Muscle layer of colon (tissue), 2 donors: Measurements from ENCODE around the gene SRSF12.

Experiments
- H3K27ac ChIP-seq: one replicate; pipeline ENCODE4 v1.7.0; 2013; ENCODE audit warnings: low read depth, mild to moderate bottlenecking, low read length, moderate library complexity
- H3K27me3 ChIP-seq, 2 donors: one replicate each; pipeline ENCODE4 v1.7.0; 2013; ENCODE audit warnings: low read length in 2 of 2, mild to moderate bottlenecking in 2 of 2; ENCODE audit not compliant: insufficient read depth in 2 of 2, control insufficient read depth in 1 of 2
- H3K36me3 ChIP-seq: one replicate; pipeline ENCODE4 v1.7.0; 2013; ENCODE audit warnings: mild to moderate bottlenecking, low read length; ENCODE audit not compliant: insufficient read depth
- H3K4me1 ChIP-seq: one replicate; pipeline ENCODE4 v1.7.0; 2013; ENCODE audit warnings: mild to moderate bottlenecking, low read length; ENCODE audit not compliant: insufficient read depth
- H3K4me3 ChIP-seq, 2 donors: one replicate each; pipeline ENCODE4 v1.7.0; 2013; ENCODE audit warnings: low read length in 2 of 2, low read depth in 1 of 2, mild to moderate bottlenecking in 1 of 2, moderate library complexity in 1 of 2
- H3K9ac ChIP-seq: one replicate; pipeline ENCODE4 v1.7.0; 2013; ENCODE audit warnings: low read length
- H3K9me3 ChIP-seq: one replicate; pipeline ENCODE4 v1.7.0; 2013; ENCODE audit warnings: mild to moderate bottlenecking, low read length
- donor health status: abdominal sarcoma.
- donor health status: Adenocarcinoma of cecum.

Gene SRSF12

DNA sequence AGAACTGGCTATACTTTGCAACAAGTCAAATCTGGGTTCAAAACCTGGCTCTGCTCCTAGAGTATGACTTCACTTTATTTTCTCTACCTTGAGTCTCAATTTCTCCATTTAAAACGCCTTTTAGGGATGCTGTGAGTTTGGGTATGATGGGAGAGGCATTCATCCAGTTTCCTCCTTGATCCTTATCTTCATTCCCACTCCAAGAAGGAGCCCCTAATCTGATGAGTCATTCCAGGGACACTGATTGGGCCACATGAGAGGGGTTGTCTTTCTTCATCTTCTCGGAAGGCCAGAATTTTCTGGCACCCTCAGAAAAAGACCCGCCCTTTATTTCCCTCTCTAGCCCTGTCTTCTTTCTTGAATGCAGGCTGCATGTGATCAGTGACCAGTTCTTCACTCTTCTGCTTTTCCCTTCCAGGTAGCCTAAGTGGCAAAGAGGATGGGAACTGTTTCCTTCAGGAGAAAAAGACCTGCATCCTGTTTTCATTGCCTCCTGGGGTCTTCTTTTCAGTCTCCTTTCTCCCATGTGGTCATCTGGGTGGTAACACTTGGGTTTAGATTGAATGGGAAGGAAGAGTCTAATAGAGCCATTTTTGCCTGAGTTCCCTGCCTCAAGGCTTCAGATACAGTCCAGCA is 69.5 kb downstream of the SRSF12 start:
- H3K4me1 ChIP-seq = no peaks in the 10 kb centered on the region
- no peak overlapping the region for H3K9ac ChIP-seq
- no peaks in the 10 kb centered on the region for H3K9me3 ChIP-seq
- no peak overlapping the region for H3K27ac ChIP-seq
- H3K27me3 ChIP-seq = no peaks in the 10 kb centered on the region
- no peaks in the 10 kb centered on the region for H3K36me3 ChIP-seq
- no peak overlapping the region for H3K4me3 ChIP-seq

DNA sequence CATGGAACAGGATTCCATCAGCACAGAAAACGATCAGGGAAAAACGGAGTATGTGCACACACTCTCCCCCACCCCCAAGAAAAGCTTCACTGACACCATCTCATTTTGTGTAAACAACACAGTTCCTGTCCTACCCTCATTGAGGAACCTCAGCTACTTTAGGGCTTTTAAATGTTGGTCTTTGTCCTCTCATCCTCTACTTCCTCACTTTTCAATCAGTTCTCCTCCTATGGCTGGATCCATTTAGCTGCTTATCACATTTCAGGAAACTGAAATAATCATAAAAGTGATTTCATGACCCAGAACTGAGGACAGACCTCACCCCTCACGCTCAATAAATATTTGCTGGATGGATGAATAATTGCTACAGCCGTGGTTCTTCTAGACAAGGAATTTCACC is 70.4 kb downstream of the SRSF12 start:
- no peaks in the 10 kb centered on the region for H3K27me3 ChIP-seq
- no peaks in the 10 kb centered on the region for H3K9me3 ChIP-seq
- no peak overlapping the region for H3K4me3 ChIP-seq
- no peaks in the 10 kb centered on the region for H3K36me3 ChIP-seq
- no peak overlapping the region for H3K27ac ChIP-seq
- no peaks in the 10 kb centered on the region for H3K4me1 ChIP-seq
- H3K9ac ChIP-seq = no peak overlapping the region
